SKM-1 (cell line): ENCODE results near the gene MYO1C.

Source experiments
- DNase-seq: peaks from one replicate; lab custom pipeline; 2025; ENCODE audit not compliant: unreplicated experiment; lab: John Stamatoyannopoulos, UW

Gene MYO1C

GRCh38 chr17:1486802-1487695 is 5.4 kb downstream of the MYO1C start:
- DNase-seq, result no peak

- no peak for DNase-seq
Measured at GRCh38 chr17:1485423-1486376, 6.8 kb downstream of the MYO1C start.

GRCh38 chr17:1484676-1485422 is 7.6 kb downstream of the MYO1C start:
- DNase-seq, result no peak

- no peak for DNase-seq
Measured at GRCh38 chr17:1484060-1484535, 8.4 kb downstream of the MYO1C start.

GRCh38 chr17:1482680-1483079 is 9.8 kb downstream of the MYO1C start:
- DNase-seq, result no peak

- no peak for DNase-seq
Measured at GRCh38 chr17:1481736-1482135, 10.8 kb downstream of the MYO1C start.

- DNase-seq, result no peak
Measured at GRCh38 chr17:1480747-1481465, 11.6 kb downstream of the MYO1C start.

- DNase-seq, result no peak
Measured at GRCh38 chr17:1478418-1478817, 14.1 kb downstream of the MYO1C start.

GRCh38 chr17:1475321-1475854 is 17.1 kb downstream of the MYO1C start:
- no peak for DNase-seq

- no peak for DNase-seq
Measured at GRCh38 chr17:1474402-1475189, 17.9 kb downstream of the MYO1C start.

GRCh38 chr17:1473841-1474240 is 18.6 kb downstream of the MYO1C start:
- no peak for DNase-seq

GRCh38 chr17:1473170-1473569 is 19.3 kb downstream of the MYO1C start:
- DNase-seq, result no peak

- DNase-seq, result no peak
Measured at GRCh38 chr17:1471911-1472821, 20.3 kb downstream of the MYO1C start.

GRCh38 chr17:1471490-1471889 is 21.0 kb downstream of the MYO1C start:
- DNase-seq, result no peak

GRCh38 chr17:1470755-1471462 is 21.6 kb downstream of the MYO1C start:
- no peak for DNase-seq

- no peak for DNase-seq
Measured at GRCh38 chr17:1470071-1470754, 22.3 kb downstream of the MYO1C start.

- DNase-seq, result no peak
Measured at GRCh38 chr17:1469231-1469852, 23.1 kb downstream of the MYO1C start.
